GM18909 (cell line): ENCODE data around the gene APOO.

ENCODE experiments used
- ATAC-seq: cut with Tn5 transposase; IDR thresholded peaks from one replicate; pipeline ENCODE4 v1.9.1; 2021; ENCODE audit warnings: mild to moderate bottlenecking; ENCODE audit not compliant: unreplicated experiment, poor library complexity

The APOO gene

DNA sequence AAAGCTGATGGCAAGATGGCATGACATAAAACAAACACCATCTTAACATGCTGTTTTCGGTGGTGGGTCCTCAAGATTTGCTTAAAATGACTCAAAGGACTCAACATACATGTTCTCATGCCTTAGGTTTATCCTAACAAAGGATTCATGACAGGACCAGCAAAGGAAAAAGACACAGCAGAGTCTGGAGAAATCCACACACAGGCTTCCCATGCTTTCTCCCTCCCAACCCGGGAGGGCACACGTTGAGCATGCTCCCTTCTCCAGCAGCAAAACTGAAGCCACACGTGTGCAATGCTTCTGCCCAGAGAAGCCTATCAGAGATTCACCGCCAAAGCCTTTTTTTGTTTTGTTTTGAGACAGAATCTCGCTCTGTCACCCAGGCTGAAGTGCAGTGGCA is 84.9 kb downstream of the APOO start:
- ATAC-seq = no peak

DNA sequence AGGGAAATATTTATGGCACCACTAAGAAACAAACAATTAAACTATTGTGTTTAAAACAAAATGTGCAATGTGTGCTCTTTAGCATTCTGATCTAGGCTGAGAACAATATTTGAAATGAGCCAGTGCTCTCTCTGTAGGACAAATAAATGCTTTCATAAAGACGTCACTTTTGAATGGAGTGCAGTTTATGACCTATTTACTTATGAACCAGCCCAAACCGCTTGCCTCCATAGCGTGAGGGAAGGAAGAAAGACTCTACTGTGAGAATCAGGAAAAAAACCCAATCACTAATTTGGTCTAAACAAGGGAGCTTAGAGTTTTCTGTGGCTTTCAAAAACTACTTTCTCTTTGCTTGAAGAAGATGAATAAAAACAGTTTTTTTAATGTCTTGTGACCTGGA is 85.3 kb downstream of the APOO start:
- ATAC-seq = no peak

DNA sequence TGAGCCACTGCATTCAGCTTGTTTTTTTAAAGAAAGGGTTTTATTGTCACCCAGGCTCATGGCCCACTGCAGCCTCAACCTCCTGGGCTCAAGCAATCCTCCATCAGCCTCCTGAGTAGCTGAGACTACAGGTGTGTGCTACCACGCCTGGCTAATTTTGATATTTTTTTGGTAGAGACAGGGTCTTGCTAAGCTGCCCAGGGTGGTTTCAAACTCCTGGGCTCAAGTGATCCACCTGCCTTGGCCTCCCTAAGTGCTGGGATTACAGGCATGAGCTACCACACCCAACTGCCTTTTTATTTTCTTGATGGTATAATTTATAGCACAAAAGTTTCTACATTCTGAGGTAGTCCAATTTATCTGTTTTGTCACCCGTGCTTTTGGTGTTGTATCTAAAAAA is 85.9 kb downstream of the APOO start:
- no peak for ATAC-seq

DNA sequence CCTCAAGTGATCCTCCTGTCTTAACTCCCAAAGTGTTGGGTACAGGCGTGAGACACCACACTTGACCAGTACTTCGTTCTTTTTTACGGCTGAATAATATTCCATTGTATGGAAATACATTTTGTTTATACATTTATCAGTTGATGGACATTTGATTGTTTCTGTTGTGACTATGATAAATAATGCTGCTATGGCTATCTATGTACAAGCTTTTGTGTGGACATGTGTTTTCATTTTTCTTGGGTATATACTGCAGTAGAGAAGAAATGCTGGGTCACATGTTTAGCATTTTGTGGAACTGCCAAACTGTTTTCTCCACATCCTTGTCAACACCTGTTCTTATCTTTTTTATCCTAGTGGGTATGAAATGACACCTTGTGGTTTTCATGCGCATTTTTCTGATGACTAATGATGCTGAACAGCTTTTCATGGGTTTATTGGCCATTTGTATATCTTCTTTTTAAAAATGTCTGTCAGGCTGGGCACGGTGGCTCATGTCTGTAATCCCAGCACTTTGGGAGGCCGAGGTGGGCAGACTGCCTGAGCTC is 87.4 kb downstream of the APOO start:
- ATAC-seq = no peak

DNA sequence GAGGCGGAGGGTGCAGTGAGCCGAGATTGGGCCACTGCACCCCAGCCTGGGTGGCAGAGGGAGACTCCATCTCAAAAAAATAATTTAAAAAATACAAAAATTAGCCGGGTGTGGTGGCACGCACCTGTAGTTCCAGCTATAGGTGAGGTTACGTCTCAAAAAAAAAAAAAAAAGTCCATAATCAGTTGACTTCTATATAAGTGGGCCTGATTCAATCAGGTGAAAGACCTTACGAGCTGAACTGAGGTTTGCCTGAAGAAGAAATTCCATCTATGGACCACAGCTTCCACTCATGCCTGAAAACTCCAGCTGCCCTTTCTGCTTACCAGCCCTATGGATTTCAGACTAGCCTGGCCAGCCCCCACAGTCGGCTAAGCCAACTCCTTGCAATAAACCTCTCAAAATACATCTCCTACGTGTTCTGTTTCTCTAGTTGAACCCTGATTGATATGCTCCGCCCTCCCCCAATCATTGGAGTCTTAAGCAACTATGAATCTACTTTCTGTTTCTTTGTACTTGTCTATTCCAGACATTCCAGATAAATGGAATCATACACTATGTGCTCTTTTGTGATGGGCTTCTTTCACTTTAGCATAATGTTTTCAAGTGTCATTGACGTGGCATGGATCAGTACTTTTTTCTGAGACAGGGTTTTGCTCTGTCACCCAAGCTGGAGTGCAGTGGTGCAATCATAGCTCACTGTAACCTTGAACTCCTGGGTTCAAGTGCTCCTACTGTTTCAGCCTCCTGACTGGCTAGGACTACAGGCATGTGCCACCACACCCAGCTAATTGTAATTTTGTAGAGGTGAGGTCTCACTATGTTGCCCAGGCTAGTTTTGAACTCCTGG is 88.1 kb downstream of the APOO start:
- ATAC-seq = no peak

DNA sequence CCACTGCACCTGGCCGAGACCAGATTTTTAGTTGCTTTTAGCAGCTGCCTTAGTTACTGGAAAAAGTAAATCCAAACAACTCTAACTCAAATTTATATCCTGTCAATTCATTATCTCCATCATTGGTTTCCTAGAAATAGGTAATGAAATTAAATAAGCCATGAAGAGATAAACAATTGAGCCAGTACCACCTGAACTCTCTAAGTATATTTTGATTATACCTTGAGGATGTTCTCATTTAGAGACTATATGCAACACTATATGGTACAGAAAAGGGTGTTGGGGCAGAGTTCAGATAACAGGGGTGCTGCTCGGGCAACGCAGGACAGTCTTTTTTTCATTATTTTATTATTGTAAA is 89.8 kb downstream of the APOO start:
- ATAC-seq = no peak

DNA sequence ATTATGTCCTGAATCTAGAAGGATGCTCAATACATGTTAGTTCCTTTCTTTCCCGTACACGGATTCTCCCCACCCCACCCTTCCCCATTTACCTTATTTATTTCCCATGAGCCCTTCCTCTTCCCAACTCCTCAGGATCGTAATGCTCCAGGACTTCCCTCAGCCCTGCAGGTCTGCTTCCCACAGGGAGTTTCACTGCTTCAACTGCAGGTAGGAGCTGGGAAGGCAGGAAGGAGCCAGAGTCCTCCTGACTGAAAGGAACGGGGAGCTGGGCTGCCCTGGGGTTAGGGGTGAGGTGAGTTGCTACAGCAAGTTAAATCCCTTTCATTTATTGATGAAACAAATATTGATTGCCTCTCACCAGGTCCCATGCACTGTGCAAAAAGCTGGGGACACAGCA is 91.6 kb downstream of the APOO start:
- ATAC-seq = no peak

DNA sequence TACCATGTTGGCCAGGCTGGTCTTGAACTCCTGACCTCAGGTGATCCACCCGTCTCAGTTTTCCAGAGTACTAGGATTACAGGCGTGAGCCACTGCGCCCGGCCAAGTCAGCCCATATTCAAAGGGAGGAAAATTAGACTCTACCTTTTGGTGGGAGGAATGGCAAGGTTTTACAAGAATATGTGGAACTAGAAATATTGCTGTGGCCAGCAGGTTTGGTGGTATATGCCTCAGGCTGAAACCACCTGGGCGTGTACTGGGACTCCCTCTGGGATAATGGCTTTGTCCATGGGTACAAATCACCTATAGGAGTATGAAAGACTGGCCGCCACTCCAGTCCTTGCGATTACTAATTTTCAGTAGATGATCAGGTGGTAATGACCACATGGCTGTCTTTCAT is 92.4 kb downstream of the APOO start:
- ATAC-seq = no peak

DNA sequence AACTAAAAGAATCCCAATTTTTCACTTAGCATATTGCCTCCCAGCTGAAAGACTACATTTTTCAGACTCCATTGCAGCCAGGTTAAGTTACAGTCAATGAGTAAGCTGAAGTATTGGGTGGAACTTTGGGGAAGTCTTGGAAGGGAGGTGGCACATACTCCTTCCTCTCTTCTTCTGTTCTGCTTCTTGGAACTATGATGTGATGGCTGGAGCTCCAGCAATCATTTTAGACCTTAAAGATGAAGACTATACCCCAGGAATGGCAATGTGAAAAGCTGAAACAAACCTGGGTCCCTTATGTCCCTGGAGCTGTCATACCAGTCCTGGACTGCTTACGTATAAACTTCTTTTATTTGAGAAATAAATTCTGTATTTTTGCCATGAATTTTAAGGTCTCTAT is 93.9 kb downstream of the APOO start:
- ATAC-seq = no peak

DNA sequence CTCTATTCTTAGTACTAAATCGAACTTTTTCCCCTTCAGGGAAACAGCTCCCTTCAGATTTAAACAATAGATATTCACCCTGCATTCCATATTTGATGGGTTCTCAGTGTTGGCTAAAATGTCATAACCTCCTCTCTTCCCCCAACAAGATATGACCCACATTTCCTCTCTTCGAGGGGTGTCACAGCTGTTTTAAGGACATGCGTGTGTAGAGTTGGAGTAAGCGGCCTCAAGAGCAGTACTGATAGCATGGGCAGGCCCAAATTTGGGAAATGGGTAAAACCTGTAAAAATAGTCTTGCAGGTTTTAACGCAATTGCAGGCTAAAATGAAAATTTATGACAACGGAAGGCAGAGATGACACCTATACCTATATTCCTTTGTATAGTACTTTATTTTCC is 96.1 kb downstream of the APOO start:
- no peak for ATAC-seq

DNA sequence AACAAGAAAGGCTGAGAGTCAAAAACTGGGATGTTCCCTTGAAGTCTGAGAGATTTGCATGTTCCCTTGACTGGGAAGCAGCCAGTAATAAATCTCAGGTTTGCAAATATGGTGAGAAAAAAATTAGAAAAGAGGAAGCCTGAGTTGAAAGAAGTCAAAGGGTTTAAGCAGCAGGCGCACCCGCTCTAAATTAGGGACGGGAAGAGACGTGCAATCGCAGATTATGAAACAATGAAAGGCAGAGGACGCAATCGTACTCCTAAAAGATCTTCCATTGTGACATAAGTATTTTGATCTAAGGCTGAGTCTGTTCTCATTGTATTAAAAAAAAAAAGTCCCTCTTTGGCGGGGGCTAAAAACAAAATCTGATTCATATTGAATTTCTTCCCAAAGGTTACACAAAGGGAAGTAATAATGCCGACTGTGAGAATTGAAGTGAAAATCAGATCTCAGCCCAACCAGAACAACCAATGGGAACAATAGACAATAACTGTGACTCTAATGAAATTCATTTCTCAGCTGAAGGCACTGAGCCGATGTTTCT is 96.6 kb downstream of the APOO start:
- ATAC-seq = no peak

DNA sequence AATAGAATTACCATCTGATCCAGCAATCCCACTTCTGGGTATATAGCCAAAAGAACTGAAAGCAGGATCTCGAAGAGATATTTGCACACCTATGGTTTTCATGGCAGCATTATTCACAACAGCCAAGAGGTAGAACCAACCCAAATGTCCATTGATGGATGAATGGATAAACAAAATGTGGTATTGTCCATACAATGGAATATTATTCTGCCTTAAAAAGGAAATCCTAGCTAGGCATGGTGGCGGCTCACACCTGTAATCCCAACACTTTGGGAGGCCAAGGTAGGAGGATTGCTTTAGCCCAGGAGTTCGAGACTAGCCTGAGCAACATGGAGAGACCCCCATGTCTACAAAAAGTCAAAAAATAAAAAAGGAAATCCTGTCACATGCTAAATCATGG is 97.5 kb downstream of the APOO start:
- ATAC-seq = no peak

DNA sequence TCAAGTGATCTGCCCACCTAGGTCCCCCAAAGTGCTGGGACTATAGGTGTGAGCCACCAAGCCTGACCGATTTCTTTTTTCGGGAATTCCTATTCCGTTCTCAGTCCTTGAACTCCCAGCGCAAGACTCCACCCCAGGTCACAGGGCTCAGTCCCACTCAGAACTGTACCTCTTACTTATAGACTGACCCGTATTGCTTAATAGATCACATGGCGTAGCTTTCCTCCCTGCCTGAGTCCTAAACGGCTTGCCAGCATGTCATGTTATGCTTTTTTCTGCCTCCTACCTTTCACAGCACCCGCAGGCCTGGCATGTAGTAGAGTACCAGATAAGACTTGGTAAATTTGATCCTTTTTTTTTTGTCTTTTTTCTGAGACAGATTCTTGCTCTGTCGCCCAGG is 102.3 kb downstream of the APOO start:
- ATAC-seq = no peak

DNA sequence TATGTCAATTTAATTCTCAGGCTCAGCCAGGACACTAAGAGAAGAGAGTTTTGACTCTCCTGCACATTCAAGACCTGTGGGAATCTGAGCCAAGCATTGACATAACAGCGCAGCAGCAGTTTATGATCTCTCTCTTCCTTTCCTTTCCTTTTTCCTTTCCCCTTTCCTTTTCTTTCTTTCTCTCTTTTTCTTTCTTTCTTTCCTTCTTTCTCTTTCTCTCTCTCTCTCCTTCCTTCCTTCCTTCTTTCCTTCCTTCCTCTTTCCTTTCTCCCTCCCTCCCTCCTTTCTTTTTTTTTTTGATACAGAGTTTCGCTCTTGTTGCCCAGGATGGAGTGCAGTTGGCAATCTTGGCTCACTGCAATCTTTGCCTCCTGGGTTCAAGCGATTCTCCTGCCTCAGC is 103.2 kb downstream of the APOO start:
- no peak for ATAC-seq

DNA sequence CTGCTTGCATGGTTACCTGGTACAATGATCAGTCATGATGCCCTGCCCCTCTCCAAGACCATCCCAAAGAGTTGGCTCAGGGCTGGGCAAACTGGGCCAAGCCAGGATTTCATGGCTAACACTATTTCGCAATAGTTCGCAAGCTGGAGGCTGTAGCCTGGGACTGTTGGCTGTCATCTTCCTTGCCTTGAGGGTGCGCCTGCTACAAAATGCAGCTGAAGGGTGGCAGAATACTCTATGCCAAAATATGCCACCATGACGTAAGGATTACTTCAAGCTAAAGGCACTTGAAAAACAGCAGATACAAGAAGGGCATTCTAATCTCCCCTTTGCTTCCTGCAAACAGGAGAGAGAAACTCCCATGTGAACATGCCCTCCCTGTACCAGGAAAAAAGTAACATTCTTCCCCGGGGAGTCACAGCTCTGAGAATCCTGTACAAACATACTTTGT is 103.8 kb downstream of the APOO start:
- no peak for ATAC-seq

DNA sequence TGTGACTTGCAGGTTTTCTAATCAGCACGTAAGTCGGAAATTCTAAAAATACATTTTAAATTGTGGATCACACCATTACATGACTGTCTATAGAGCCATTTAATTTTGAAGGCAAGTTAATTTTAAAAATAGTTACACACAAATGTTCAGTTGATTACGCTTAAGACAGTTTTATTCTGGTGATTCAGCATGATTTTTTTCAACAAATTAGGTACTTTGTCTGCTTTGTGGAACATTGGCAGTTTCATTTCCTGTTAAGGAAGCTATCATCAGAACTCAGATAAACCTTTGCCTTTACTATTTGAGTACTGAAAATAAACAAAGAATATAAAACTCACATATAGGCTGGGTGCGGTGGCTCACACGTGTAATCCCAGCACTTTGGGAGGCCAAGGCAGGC is 105.3 kb downstream of the APOO start:
- ATAC-seq = no peak

DNA sequence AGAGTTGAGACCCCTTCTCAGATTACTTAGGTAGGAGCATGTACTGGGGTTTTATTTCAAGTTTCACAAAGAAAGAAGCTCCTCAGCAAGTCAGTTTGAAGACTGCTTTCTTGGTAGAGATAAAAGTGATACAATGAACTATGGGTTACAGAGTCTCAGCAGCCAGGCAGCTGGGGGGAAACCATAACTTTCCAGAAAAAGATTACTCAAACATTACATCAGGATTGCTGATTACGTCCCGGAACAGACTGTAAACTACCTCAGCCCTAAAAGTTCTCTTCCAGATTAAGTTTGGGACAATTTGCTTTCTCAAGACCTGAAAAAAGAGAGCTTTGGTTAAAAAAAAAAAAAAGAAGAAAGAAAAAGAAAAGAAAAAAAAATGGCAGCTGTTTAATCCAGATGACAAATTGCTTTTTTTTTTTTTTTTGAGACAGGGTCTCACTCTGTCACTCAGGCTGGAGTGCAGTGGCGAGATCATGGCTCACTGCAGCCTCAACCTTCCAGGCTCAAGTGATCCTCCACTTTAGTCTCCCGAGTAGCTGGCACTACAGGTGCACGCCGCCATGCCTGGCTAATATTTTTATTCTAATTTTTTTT is 108.2 kb downstream of the APOO start:
- no peak for ATAC-seq

DNA sequence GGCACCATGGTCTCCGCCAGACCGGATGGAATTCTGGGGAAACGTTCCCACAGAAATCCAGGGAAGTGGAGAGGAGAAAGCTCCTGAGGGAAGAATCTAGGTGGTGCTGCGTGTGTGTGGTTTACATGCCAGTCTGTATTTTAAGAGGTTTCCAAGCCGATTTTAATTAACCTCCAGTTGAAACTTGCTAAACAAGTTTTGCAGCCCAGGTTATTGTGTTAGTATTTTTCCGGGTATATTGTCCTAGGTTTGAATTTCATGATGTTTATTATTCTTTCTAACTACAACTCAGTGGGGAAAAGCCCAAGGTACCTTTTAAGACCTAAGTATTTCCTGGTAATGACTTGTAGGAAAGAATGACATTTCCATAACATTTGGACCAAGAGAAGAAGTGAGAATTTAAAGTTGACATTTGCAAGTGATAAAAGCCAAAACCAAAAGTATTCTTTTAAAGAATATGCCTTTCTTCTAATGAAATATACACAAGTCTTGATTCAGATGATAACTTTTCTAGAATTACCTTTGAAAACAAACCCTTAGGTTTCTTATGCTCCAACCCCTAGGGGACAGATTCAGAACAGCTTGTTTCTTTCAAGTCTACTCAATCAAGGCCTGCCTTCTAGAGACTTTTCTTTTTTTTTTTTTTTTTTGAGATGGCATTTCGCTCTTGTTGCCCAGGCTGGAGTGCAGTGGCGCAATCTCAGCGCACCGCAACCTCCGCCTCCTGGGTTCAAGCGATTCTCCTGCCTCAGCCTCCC is 110.2 kb downstream of the APOO start:
- no peak for ATAC-seq

DNA sequence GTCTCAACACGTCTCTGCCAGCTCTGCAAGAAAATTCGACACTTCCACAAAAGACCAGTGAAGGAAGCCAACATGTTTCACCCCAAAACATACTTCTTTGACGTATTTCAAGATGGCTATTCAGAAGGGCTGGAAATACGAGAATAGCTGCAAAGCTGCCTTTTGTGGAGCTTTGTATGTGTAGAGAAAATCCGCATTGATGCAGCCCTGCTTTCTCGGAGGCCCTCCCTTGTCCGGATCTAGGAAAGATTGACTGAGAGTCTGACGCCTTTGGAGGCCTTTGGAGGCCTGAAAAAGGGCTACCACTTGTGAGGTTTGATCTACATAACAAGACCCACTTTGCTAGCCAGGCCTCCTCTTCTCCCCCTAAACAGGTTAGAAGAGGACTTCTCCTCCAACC is 112.5 kb downstream of the APOO start:
- ATAC-seq = no peak

DNA sequence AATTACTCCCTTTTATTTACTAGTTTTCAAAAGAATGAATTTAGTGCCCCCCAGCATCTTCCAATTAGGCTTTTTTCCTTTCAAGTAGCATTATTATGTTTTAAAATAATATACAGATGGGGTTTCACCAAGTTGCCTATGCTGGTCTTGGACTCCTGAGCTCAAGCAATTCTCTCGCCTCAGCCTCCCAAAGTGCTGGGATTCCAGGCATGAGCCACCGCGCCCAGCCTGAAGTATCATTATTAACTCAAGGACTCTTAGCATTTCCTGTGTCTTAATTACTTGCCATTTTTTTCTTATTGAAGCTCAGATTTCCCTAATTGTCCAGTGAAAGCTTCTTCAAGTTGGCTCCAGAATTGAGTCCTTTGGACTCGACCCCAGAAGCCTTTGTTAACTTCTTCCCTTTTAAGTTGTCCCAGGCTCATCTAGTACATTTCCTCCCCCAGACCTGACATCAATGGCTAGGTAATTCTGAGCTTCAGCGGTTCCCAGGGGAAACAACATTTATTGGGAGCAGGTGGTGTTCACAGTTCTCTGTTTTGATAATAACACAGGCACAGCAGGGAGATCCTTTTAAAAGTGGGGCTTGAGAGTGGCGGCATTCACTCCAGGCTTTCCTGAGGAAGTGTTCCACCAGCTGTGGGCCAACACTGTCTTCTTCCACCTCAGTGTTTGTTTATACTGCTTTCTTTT is 114.7 kb downstream of the APOO start:
- ATAC-seq = no peak
